Fibroblast of lung (primary cell): ENCODE measurements around the gene FAM174C.

Source experiments
- EZH2 ChIP-seq: IDR thresholded peaks from 2 replicates; pipeline ENCODE4 v1.5.1; 2012; ENCODE audit warnings: low read length, control low read depth, mild to moderate bottlenecking; ENCODE audit errors: missing control alignments
- TF ChIP-seq, protein P1 (sequence below), 2 donors: IDR thresholded peaks in 1 of 2; conservative IDR thresholded peaks in 1 of 2; 1 replicate in 1 of 2; 2 replicates in 1 of 2; pipeline ENCODE4 v1.5.1; 2011 to 2012; ENCODE audit warnings: low read length in 2 of 2, control low read depth in 1 of 2, inconsistent platforms in 1 of 2, low read depth in 1 of 2, mild to moderate bottlenecking in 1 of 2

DNA sequence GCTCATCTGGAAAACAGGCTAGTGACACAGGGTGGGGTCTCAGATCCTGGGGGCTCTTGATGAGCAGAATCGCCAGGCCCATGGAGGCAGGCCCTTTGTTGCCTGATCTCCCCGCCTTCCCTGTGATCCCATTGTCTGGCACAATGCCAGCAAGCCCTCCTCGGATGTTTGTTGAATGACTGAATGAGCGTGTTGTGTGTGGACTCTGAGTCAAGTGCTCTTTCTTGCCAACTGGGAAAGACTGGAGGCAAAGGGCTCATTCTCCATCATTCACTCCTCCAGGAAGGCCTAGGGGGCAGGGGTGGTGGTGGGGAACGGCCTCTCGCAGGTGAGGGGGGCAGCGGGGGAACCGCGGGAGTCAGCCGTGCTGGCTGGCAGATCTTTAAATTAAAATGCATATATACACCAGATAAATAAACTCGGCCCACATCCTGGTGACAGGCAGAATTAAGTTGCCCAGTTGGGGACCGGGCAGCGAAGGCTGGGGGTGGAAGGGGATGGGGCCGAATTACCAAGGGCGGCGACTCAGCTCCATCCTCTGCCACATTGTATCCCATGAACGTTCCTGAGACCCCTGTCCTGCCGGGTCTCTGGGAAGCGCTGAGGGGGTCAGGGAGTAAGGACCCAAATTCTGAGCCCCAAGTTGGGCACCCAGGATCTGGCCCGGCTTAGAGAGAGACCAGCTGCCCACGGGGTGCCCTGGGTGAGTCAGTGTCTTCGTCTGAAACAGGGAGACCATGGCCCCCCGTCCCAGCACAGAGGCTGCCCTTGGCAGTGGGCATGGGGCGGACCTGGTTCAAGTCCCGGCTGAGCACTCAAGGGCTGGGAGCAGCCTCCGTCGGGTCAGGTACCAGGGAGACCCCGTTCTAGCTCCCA, 34.9 kb downstream of the FAM174C start:
- TF ChIP-seq, protein P1, sequence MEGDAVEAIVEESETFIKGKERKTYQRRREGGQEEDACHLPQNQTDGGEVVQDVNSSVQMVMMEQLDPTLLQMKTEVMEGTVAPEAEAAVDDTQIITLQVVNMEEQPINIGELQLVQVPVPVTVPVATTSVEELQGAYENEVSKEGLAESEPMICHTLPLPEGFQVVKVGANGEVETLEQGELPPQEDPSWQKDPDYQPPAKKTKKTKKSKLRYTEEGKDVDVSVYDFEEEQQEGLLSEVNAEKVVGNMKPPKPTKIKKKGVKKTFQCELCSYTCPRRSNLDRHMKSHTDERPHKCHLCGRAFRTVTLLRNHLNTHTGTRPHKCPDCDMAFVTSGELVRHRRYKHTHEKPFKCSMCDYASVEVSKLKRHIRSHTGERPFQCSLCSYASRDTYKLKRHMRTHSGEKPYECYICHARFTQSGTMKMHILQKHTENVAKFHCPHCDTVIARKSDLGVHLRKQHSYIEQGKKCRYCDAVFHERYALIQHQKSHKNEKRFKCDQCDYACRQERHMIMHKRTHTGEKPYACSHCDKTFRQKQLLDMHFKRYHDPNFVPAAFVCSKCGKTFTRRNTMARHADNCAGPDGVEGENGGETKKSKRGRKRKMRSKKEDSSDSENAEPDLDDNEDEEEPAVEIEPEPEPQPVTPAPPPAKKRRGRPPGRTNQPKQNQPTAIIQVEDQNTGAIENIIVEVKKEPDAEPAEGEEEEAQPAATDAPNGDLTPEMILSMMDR (conservative IDR thresholded peaks at IDR 0.05 in 1 of 2, IDR thresholded peaks at IDR 0.05 in 1 of 2; ENCODE audit: low read depth in 1 of 2, low read length in 2 of 2) = no peak
- TF ChIP-seq EZH2 = no peak
